HepG2 (cell line): ENCODE measurements around the gene ZSCAN20.

Experiments
- ATF3 ChIP-seq: sonication (generic); formaldehyde crosslinking; IDR thresholded peaks from 2 replicates; pipeline ENCODE4 v1.4.0; 2020; ENCODE audit warnings: missing genetic modification reagents
- CAMTA2 ChIP-seq: sonication (generic); formaldehyde crosslinking; IDR thresholded peaks from 2 replicates; pipeline ENCODE4 v1.4.0; 2020; ENCODE audit warnings: mild to moderate bottlenecking, missing genetic modification reagents, borderline replicate concordance
- CTCF ChIP-seq: sonication (generic); formaldehyde crosslinking; IDR thresholded peaks from 2 replicates; pipeline ENCODE4 v1.5.0; 2020; ENCODE audit warnings: mild to moderate bottlenecking, missing genetic modification reagents, moderate library complexity
- EEA1 ChIP-seq: sonication (generic); formaldehyde crosslinking; IDR thresholded peaks from 2 replicates; pipeline ENCODE4 v1.5.1; 2020; ENCODE audit warnings: mild to moderate bottlenecking, missing genetic modification reagents, borderline replicate concordance
- HNRNPK ChIP-seq: fragments of 200-400 bp; formaldehyde crosslinking; IDR thresholded peaks from 2 replicates; pipeline ENCODE4 v1.6.1; 2018; ENCODE audit warnings: low read length, low read depth, moderate library complexity, mild to moderate bottlenecking; ENCODE audit not compliant: poor library complexity, severe bottlenecking
- KAT7 ChIP-seq: IDR thresholded peaks from 2 replicates; pipeline ENCODE4 v1.6.1; 2018; ENCODE audit warnings: borderline replicate concordance, missing compliant biosample characterization
- MAFK ChIP-seq, 2 experiments: IDR thresholded peaks in 1 of 2; conservative IDR thresholded peaks in 1 of 2; 2 replicates each; pipeline ENCODE4 v1.6.1; 2011; ENCODE audit warnings: improper control_type of control experiment in 2 of 2, low read length in 2 of 2
- MATR3 ChIP-seq: sonication (generic); formaldehyde crosslinking; IDR thresholded peaks from 2 replicates; pipeline ENCODE4 v1.4.0; 2020; ENCODE audit warnings: missing genetic modification reagents
- POLR2A ChIP-seq, 2 experiments: IDR thresholded peaks; 2 replicates each; pipeline ENCODE4 v1.6.1; 2011; ENCODE audit warnings: low read depth in 2 of 2, low read length in 2 of 2, mild to moderate bottlenecking in 1 of 2, moderate library complexity in 1 of 2; ENCODE audit not compliant: insufficient read depth in 1 of 2
- POLR2AphosphoS5 ChIP-seq: IDR thresholded peaks from 2 replicates; pipeline ENCODE4 v1.6.1; 2012; ENCODE audit warnings: low read depth, low read length
- SMC3 ChIP-seq: IDR thresholded peaks from 2 replicates; pipeline ENCODE4 v1.6.1; 2011; ENCODE audit warnings: low read length, improper control_type of control experiment
- SRF ChIP-seq: IDR thresholded peaks from 2 replicates; pipeline ENCODE4 v1.6.1; 2011; ENCODE audit warnings: mild to moderate bottlenecking, low read depth, low read length, moderate library complexity
- ZBTB33 ChIP-seq: sonication (generic); formaldehyde crosslinking; IDR thresholded peaks from 2 replicates; pipeline ENCODE4 v1.4.0; 2020; ENCODE audit warnings: missing genetic modification reagents

GRCh38 chr1:33460144-33460543, 12.3 kb upstream of the ZSCAN20 start:
- TF ChIP-seq CTCF (no peak), ZBTB33 (CRISPR knock-in tag) (no peak), POLR2A (IDR thresholded peaks at IDR 0.05; ENCODE audit: insufficient read depth in 1 of 2, low read depth in 2 of 2, low read length in 2 of 2) (no peak), KAT7 (CRISPR knock-in tag) (no peak), SRF (no peak), MAFK (conservative IDR thresholded peaks at IDR 0.05 in 1 of 2, IDR thresholded peaks at IDR 0.05 in 1 of 2; ENCODE audit: low read length in 2 of 2) (no peak), EEA1 (no peak), CAMTA2 (no peak), HNRNPK (no peak), ATF3 (CRISPR knock-in tag) (no peak), POLR2AphosphoS5 (no peak), SMC3 (no peak), MATR3 (CRISPR knock-in tag) (no peak)
